HepG2 (cell line): ENCODE results near the gene APOM. TPM values are rescaled to one million over a fixed set of nuclear protein-coding genes. Genes with fewer than 3 reads are reported as not detected.

ENCODE experiments used
- ATF7 ChIP-seq, 2 experiments: fragments of 450-650 bp in 1 of 2; sonication (generic) in 1 of 2; formaldehyde crosslinking in 1 of 2; IDR thresholded peaks; 2 replicates each; pipeline versions ENCODE4 v1.4.0 to v1.6.1; 2016 to 2020; ENCODE audit warnings: antibody characterized with exemption in 1 of 2, mild to moderate bottlenecking in 1 of 2, missing genetic modification reagents in 1 of 2
- CENPX ChIP-seq: sonication (generic); formaldehyde crosslinking; IDR thresholded peaks from 2 replicates; pipeline ENCODE4 v1.9.0; 2021; ENCODE audit warnings: mild to moderate bottlenecking, missing genetic modification reagents, moderate library complexity
- CHD2 ChIP-seq: IDR thresholded peaks from 2 replicates; pipeline ENCODE4 v1.6.1; 2011; ENCODE audit warnings: low read depth, low read length, improper control_type of control experiment
- FOXK1 ChIP-seq: sonication (generic); formaldehyde crosslinking; IDR thresholded peaks from 2 replicates; pipeline ENCODE4 v1.4.0; 2020; ENCODE audit warnings: low read depth, missing genetic modification reagents, borderline replicate concordance
- GTF2F1 ChIP-seq: fragments of 150-350 bp; IDR thresholded peaks from 2 replicates; pipeline ENCODE4 v1.6.1; 2014; ENCODE audit warnings: low read length
- HMG20A ChIP-seq: IDR thresholded peaks from 2 replicates; pipeline ENCODE4 v1.6.1; 2016; ENCODE audit warnings: borderline replicate concordance
- KDM1A ChIP-seq: IDR thresholded peaks from 2 replicates; pipeline ENCODE4 v1.6.1; 2016; ENCODE audit warnings: missing compliant biosample characterization
- KMT2A ChIP-seq: sonication (generic); formaldehyde crosslinking; IDR thresholded peaks from 2 replicates; pipeline ENCODE4 v1.4.0; 2020; ENCODE audit warnings: missing genetic modification reagents
- NFKBIZ ChIP-seq: IDR thresholded peaks from 2 replicates; pipeline ENCODE4 v1.6.1; 2018; ENCODE audit warnings: missing genetic modification reagents, missing compliant biosample characterization
- PPARG ChIP-seq: conservative IDR thresholded peaks from 2 replicates; pipeline ENCODE4 v1.6.1; 2016; ENCODE audit warnings: missing biosample characterization, missing genetic modification reagents
- RFX5 ChIP-seq: IDR thresholded peaks from 2 replicates; pipeline ENCODE4 v1.6.1; 2011; ENCODE audit warnings: low read depth, low read length, improper control_type of control experiment
- SALL2 ChIP-seq: sonication (generic); formaldehyde crosslinking; IDR thresholded peaks from 2 replicates; pipeline ENCODE4 v1.8.1; 2023; ENCODE audit warnings: mild to moderate bottlenecking, missing genetic modification reagents, inconsistent platforms
- SIX4 ChIP-seq: sonication (generic); formaldehyde crosslinking; IDR thresholded peaks from 2 replicates; pipeline ENCODE4 v1.4.0; 2020; ENCODE audit warnings: missing genetic modification reagents
- TEAD2 ChIP-seq: sonication (generic); formaldehyde crosslinking; IDR thresholded peaks from 2 replicates; pipeline ENCODE4 v1.9.0; 2021; ENCODE audit warnings: missing genetic modification reagents
- TMF1 ChIP-seq: sonication (generic); formaldehyde crosslinking; IDR thresholded peaks from 2 replicates; pipeline ENCODE4 v1.8.1; 2022; ENCODE audit warnings: low read depth, missing genetic modification reagents
- ZFY ChIP-seq: sonication (generic); formaldehyde crosslinking; IDR thresholded peaks from 2 replicates; pipeline ENCODE4 v1.4.0; 2020; ENCODE audit warnings: missing genetic modification reagents
- ZMYM2 ChIP-seq: sonication (generic); formaldehyde crosslinking; IDR thresholded peaks from 2 replicates; pipeline ENCODE4 v1.8.0; 2022; ENCODE audit warnings: mild to moderate bottlenecking, missing genetic modification reagents
- ZNF225 ChIP-seq: sonication (generic); formaldehyde crosslinking; IDR thresholded peaks from 2 replicates; pipeline ENCODE4 v1.4.0; 2020; ENCODE audit warnings: mild to moderate bottlenecking, missing genetic modification reagents
- ZNF253 ChIP-seq: sonication (generic); formaldehyde crosslinking; IDR thresholded peaks from 2 replicates; pipeline ENCODE4 v1.8.0; 2022; ENCODE audit warnings: mild to moderate bottlenecking, missing genetic modification reagents, borderline replicate concordance
- ZNF790 ChIP-seq: sonication (generic); formaldehyde crosslinking; IDR thresholded peaks from 2 replicates; pipeline ENCODE4 v1.8.0; 2022; ENCODE audit warnings: missing genetic modification reagents, mild to moderate bottlenecking, borderline replicate concordance
- ZSCAN20 ChIP-seq: sonication (generic); formaldehyde crosslinking; IDR thresholded peaks from 2 replicates; pipeline ENCODE4 v1.4.0; 2020; ENCODE audit warnings: missing genetic modification reagents, mild to moderate bottlenecking, borderline replicate concordance
- ZSCAN22 ChIP-seq: sonication (generic); formaldehyde crosslinking; IDR thresholded peaks from 2 replicates; pipeline ENCODE4 v1.4.0; 2020; ENCODE audit warnings: mild to moderate bottlenecking, missing genetic modification reagents
- ZSCAN30 ChIP-seq: sonication (generic); formaldehyde crosslinking; IDR thresholded peaks from 2 replicates; pipeline ENCODE4 v1.5.0; 2020; ENCODE audit warnings: mild to moderate bottlenecking, missing genetic modification reagents
- polyA plus RNA-seq, 8 experiments: library from polyadenylated mRNA; depleted of rRNA in 3 of 8; stranded (reverse) in 7 of 8; unstranded in 1 of 8; fragments of >200 nt; fragmentation: Illumina TruSeq in 4 of 8; extraction: Trizol in 4 of 8; gene quantifications; 2 replicates each; pipeline versions ENCODE4 v1.2.1 to v1.2.3, GENCODE V29; 2011 to 2016; ENCODE audit warnings: low read depth in 4 of 8, missing spikeins in 1 of 8, mixed read lengths in 1 of 8; ENCODE audit not compliant: insufficient read depth in 1 of 8
- total RNA-seq, 5 experiments: library from RNA; depleted of rRNA; stranded (reverse); fragments of >200 nt; fragmentation: Illumina TruSeq; extraction: Trizol; gene quantifications; 2 replicates each; pipeline ENCODE4 v1.2.3, GENCODE V29; 2016; ENCODE audit warnings: low read depth in 1 of 5
- TF ChIP-seq, protein P1 (sequence below): sonication (generic); formaldehyde crosslinking; IDR thresholded peaks from 2 replicates; pipeline ENCODE4 v1.4.0; 2020; ENCODE audit warnings: mild to moderate bottlenecking, missing genetic modification reagents, borderline replicate concordance
- TF ChIP-seq, protein P2 (sequence below): IDR thresholded peaks from 2 replicates; pipeline ENCODE4 v1.6.1; 2016; ENCODE audit warnings: mild to moderate bottlenecking

Gene APOM
- total and polyA plus RNA-seq, 2 of the 13 experiments (the other 11 are each of a cell fraction or from before 2014, with no cell fraction given) = 98.2 to 1,140 TPM

DNA sequence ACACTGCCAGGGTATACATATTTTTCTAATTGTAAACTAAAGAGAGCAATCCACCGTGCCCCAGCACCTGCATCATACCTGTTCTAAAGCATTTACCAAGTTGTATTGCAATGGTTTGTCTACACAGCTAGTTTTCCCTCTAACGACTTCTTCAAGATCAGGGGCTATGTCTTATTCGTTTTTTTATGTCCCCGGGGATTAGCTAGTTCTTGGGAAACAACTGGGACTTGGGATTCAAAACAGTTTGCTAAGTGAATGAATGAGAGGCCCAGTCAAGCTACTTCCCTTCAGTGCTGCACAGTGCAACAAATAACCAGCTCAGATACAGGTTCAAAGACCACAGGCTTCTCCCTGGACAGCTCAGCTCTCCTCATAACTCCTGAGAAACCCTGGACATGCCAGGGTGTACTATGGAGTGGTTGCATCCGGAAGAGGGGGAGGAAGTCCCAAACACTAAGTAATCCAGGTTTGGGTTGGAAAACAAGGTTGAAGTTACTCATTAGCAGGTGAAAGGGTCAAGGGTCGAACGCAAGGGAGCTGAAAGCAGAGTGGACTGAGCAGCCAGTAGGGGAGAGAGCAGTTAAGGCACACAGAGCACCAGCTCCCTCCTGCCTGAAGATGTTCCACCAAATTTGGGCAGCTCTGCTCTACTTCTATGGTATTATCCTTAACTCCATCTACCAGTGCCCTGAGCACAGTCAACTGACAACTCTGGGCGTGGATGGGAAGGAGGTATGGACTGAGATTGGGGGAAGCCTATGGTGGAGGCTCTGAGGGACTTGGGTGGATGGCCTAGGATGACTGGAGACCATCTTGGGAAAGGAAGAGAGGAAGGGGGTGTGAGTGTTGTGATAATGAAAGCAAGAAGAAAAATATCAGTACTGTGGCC is at the start of gene APOM (continued):
- TF ChIP-seq, protein P1, sequence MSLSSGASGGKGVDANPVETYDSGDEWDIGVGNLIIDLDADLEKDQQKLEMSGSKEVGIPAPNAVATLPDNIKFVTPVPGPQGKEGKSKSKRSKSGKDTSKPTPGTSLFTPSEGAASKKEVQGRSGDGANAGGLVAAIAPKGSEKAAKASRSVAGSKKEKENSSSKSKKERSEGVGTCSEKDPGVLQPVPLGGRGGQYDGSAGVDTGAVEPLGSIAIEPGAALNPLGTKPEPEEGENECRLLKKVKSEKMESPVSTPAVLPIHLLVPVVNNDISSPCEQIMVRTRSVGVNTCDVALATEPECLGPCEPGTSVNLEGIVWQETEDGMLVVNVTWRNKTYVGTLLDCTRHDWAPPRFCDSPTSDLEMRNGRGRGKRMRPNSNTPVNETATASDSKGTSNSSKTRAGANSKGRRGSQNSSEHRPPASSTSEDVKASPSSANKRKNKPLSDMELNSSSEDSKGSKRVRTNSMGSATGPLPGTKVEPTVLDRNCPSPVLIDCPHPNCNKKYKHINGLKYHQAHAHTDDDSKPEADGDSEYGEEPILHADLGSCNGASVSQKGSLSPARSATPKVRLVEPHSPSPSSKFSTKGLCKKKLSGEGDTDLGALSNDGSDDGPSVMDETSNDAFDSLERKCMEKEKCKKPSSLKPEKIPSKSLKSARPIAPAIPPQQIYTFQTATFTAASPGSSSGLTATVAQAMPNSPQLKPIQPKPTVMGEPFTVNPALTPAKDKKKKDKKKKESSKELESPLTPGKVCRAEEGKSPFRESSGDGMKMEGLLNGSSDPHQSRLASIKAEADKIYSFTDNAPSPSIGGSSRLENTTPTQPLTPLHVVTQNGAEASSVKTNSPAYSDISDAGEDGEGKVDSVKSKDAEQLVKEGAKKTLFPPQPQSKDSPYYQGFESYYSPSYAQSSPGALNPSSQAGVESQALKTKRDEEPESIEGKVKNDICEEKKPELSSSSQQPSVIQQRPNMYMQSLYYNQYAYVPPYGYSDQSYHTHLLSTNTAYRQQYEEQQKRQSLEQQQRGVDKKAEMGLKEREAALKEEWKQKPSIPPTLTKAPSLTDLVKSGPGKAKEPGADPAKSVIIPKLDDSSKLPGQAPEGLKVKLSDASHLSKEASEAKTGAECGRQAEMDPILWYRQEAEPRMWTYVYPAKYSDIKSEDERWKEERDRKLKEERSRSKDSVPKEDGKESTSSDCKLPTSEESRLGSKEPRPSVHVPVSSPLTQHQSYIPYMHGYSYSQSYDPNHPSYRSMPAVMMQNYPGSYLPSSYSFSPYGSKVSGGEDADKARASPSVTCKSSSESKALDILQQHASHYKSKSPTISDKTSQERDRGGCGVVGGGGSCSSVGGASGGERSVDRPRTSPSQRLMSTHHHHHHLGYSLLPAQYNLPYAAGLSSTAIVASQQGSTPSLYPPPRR (CRISPR knock-in tag) = peak; percentile 87; the same call in 1 of the 2 replicates
- peak; percentile 31 for TF ChIP-seq ATF7 (IDR thresholded peaks at IDR 0.05)
- peak; percentile 42; the same call in 1 of the 2 replicates for TF ChIP-seq ATF7 (CRISPR knock-in tag; IDR thresholded peaks at IDR 0.05)
- peak; percentile 68 for TF ChIP-seq ZFY (CRISPR knock-in tag)
- peak; percentile 81; the same call in 1 of the 2 replicates for TF ChIP-seq ZNF790 (CRISPR knock-in tag)
- TF ChIP-seq TEAD2 (CRISPR knock-in tag) = no peak
- TF ChIP-seq GTF2F1 = no peak
- TF ChIP-seq KMT2A = peak; percentile 46; the same call in 1 of the 2 replicates
- peak; percentile 87; the same call in 1 of the 2 replicates for TF ChIP-seq NFKBIZ (CRISPR knock-in tag)
- TF ChIP-seq PPARG (CRISPR knock-in tag) = peak; percentile 97
- TF ChIP-seq SIX4 (CRISPR knock-in tag) = peak; percentile 54; the same call in 1 of the 2 replicates
- TF ChIP-seq, protein P2, sequence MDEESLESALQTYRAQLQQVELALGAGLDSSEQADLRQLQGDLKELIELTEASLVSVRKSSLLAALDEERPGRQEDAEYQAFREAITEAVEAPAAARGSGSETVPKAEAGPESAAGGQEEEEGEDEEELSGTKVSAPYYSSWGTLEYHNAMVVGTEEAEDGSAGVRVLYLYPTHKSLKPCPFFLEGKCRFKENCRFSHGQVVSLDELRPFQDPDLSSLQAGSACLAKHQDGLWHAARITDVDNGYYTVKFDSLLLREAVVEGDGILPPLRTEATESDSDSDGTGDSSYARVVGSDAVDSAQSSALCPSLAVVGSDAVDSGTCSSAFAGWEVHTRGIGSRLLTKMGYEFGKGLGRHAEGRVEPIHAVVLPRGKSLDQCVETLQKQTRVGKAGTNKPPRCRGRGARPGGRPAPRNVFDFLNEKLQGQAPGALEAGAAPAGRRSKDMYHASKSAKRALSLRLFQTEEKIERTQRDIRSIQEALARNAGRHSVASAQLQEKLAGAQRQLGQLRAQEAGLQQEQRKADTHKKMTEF (CRISPR knock-in tag) = peak; percentile 95
- peak; percentile 83; the same call in 1 of the 2 replicates for TF ChIP-seq SALL2 (CRISPR knock-in tag)
- TF ChIP-seq FOXK1 (CRISPR knock-in tag) = peak; percentile 91; the same call in 1 of the 2 replicates
- TF ChIP-seq HMG20A (CRISPR knock-in tag) = peak; percentile 85
- no peak for TF ChIP-seq RFX5
- TF ChIP-seq CHD2 = no peak
- no peak for TF ChIP-seq ZNF253
- peak; percentile 17; the same call in 1 of the 2 replicates for TF ChIP-seq ZNF225 (CRISPR knock-in tag)
- TF ChIP-seq KDM1A (CRISPR knock-in tag) = no peak; the same call in 1 of the 2 replicates
- TF ChIP-seq ZMYM2 (CRISPR knock-in tag) = peak; percentile 79; the same call in 1 of the 2 replicates
- 0 out of 2 replicates have a peak, but pooled peaks have one; percentile 59 for TF ChIP-seq ZSCAN30 (CRISPR knock-in tag)
- no peak for TF ChIP-seq ZSCAN22
- TF ChIP-seq TMF1 (CRISPR knock-in tag) = 0 out of 2 replicates have a peak, but pooled peaks have one; percentile 82
- peak; percentile 82 for TF ChIP-seq ZSCAN20 (CRISPR knock-in tag)
- TF ChIP-seq CENPX (CRISPR knock-in tag) = no peak
